ENCODE results near the gene KCNIP4. TPM values are rescaled to one million over a fixed set of nuclear protein-coding genes. Genes with fewer than 3 reads are reported as not detected.

Gene KCNIP4
- total RNA-seq, 1 donor from 2014 or later = 30.4 TPM

DNA sequence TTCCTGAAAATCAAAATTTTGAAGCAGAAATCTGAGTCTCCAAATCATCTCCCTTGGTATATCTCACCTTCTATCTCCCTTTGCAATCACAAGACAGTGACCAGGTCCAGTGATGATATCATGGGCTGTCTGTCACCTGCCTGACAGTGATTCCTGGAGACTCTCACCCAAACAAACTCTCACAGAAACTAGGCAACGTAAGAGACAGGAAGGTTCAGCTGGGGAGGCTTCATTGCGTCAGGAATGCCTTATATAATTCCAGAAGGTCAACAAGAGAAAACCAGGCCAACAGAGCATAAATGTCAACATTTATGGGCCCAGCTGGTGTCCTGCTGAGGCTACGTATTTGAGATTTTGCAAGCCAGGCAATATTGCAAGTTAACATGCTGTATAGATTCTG lies 412.7 kb downstream of the KCNIP4 start:
- no peaks in the 10 kb centered on the region for H3K4me1 Mint-ChIP-seq (ENCODE audit: low read depth, unreplicated experiment)
- H3K27ac Mint-ChIP-seq (ENCODE audit: unreplicated experiment) = no peak overlapping the region
- H3K27me3 Mint-ChIP-seq (ENCODE audit: unreplicated experiment) = no peaks in the 10 kb centered on the region
- no peak for DNase-seq
- H3K9me3 Mint-ChIP-seq (ENCODE audit: unreplicated experiment) = no peaks in the 10 kb centered on the region
- no peak overlapping the region for H3K4me3 Mint-ChIP-seq (ENCODE audit: unreplicated experiment)
- TF ChIP-seq, protein P1, sequence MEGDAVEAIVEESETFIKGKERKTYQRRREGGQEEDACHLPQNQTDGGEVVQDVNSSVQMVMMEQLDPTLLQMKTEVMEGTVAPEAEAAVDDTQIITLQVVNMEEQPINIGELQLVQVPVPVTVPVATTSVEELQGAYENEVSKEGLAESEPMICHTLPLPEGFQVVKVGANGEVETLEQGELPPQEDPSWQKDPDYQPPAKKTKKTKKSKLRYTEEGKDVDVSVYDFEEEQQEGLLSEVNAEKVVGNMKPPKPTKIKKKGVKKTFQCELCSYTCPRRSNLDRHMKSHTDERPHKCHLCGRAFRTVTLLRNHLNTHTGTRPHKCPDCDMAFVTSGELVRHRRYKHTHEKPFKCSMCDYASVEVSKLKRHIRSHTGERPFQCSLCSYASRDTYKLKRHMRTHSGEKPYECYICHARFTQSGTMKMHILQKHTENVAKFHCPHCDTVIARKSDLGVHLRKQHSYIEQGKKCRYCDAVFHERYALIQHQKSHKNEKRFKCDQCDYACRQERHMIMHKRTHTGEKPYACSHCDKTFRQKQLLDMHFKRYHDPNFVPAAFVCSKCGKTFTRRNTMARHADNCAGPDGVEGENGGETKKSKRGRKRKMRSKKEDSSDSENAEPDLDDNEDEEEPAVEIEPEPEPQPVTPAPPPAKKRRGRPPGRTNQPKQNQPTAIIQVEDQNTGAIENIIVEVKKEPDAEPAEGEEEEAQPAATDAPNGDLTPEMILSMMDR (IDR thresholded peaks at IDR 0.05; ENCODE audit: partially characterized antibody, unreplicated experiment) = no peak
- no peaks in the 10 kb centered on the region for H3K36me3 Mint-ChIP-seq (ENCODE audit: unreplicated experiment)

GRCh38 chr4:21531048-21531447 lies 417.5 kb downstream of the KCNIP4 start:
- H3K36me3 Mint-ChIP-seq (ENCODE audit: unreplicated experiment) = no peaks in the 10 kb centered on the region
- TF ChIP-seq, protein P1 (IDR thresholded peaks at IDR 0.05; ENCODE audit: partially characterized antibody, unreplicated experiment) = no peak
- DNase-seq = no peak
- no peak overlapping the region for H3K27ac Mint-ChIP-seq (ENCODE audit: unreplicated experiment)
- H3K4me1 Mint-ChIP-seq (ENCODE audit: low read depth, unreplicated experiment) = no peaks in the 10 kb centered on the region
- no peaks in the 10 kb centered on the region for H3K27me3 Mint-ChIP-seq (ENCODE audit: unreplicated experiment)
- H3K9me3 Mint-ChIP-seq (ENCODE audit: unreplicated experiment) = no peaks in the 10 kb centered on the region
- H3K4me3 Mint-ChIP-seq (ENCODE audit: unreplicated experiment) = no peak overlapping the region

GRCh38 chr4:21529214-21529613 lies 419.4 kb downstream of the KCNIP4 start:
- Mint-ChIP-seq H3K4me3 (ENCODE audit: unreplicated experiment) (no peak overlapping the region), H3K27me3 (ENCODE audit: unreplicated experiment) (no peaks in the 10 kb centered on the region), H3K27ac (ENCODE audit: unreplicated experiment) (no peak overlapping the region), H3K4me1 (ENCODE audit: low read depth, unreplicated experiment) (no peaks in the 10 kb centered on the region), H3K36me3 (ENCODE audit: unreplicated experiment) (no peaks in the 10 kb centered on the region), H3K9me3 (ENCODE audit: unreplicated experiment) (no peaks in the 10 kb centered on the region)
- TF ChIP-seq, protein P1 (IDR thresholded peaks at IDR 0.05; ENCODE audit: partially characterized antibody, unreplicated experiment) = no peak
- DNase-seq = no peak

DNA sequence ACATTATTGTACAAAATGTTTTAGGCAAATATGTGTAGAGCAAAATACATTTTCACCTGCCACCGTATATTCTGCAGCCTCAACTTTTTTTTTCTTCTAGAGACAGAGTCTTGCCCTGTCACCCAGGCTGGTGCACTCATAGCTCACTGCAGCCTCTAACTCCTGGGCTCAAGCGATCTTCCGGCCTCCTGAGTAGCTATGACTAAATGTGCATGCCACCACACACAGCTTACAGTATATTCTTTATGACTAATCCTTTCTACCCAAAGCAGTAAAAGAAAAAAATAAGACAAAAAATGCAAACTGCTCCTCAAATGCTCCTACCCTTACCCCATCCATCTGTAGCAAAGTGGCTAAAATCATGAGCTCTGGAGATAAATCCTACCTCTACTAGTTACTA lies 426.3 kb downstream of the KCNIP4 start:
- Mint-ChIP-seq H3K36me3 (ENCODE audit: unreplicated experiment) (no peaks in the 10 kb centered on the region), H3K27ac (ENCODE audit: unreplicated experiment) (no peak overlapping the region), H3K9me3 (ENCODE audit: unreplicated experiment) (peaks cover 1% of the 10 kb centered on the region), H3K27me3 (ENCODE audit: unreplicated experiment) (peaks cover 4% of the 10 kb centered on the region), H3K4me3 (ENCODE audit: unreplicated experiment) (no peak overlapping the region), H3K4me1 (ENCODE audit: low read depth, unreplicated experiment) (peaks cover 3% of the 10 kb centered on the region)
- DNase-seq = no peak
- TF ChIP-seq, protein P1 (IDR thresholded peaks at IDR 0.05; ENCODE audit: partially characterized antibody, unreplicated experiment) = no peak

- no peaks in the 10 kb centered on the region for H3K36me3 Mint-ChIP-seq (ENCODE audit: unreplicated experiment)
- H3K4me3 Mint-ChIP-seq (ENCODE audit: unreplicated experiment) = no peak overlapping the region
- H3K9me3 Mint-ChIP-seq (ENCODE audit: unreplicated experiment) = no peaks in the 10 kb centered on the region
- H3K27ac Mint-ChIP-seq (ENCODE audit: unreplicated experiment) = no peak overlapping the region
- DNase-seq = no peak
- TF ChIP-seq, protein P1 (IDR thresholded peaks at IDR 0.05; ENCODE audit: partially characterized antibody, unreplicated experiment) = no peak
- H3K27me3 Mint-ChIP-seq (ENCODE audit: unreplicated experiment) = no peaks in the 10 kb centered on the region
- H3K4me1 Mint-ChIP-seq (ENCODE audit: low read depth, unreplicated experiment) = peaks cover 22% of the 10 kb centered on the region
Measured at GRCh38 chr4:21517126-21517859, 431.3 kb downstream of the KCNIP4 start.

All from glutamatergic neuron (in vitro differentiated cells).